MG63 (cell line): ENCODE results near the gene ZDHHC4. TPM values are rescaled to one million over a fixed set of nuclear protein-coding genes. Genes with fewer than 3 reads are reported as not detected.
A peak's percentile ranks its signal among the peaks of the same experiment; 100 is the strongest.
"Not testable (repeated sequence)": the region's sequence is repeated elsewhere in the genome, so short reads cannot be mapped to it uniquely, and the experiment has no call there.

ENCODE experiments used
- DNase-seq: peaks from one replicate; pipeline ENCODE4 v3.0.0-alpha.2; 2020
- H3K27me3 ChIP-seq: fragments of 250-450 bp; sonication (Bioruptor Pico); 2 replicates; pipeline ENCODE4 v1.5.1; 2020; ENCODE audit warnings: mild to moderate bottlenecking, moderate library complexity
- H3K36me3 ChIP-seq: fragments of 250-450 bp; sonication (Bioruptor Pico); 2 replicates; pipeline ENCODE4 v1.5.1; 2020; ENCODE audit warnings: mild to moderate bottlenecking, moderate library complexity
- H3K4me3 ChIP-seq: fragments of 250-450 bp; sonication (Bioruptor Pico); 2 replicates; pipeline ENCODE4 v1.5.1; 2020; ENCODE audit warnings: mild to moderate bottlenecking, moderate library complexity
- H3K9me3 ChIP-seq: fragments of 250-450 bp; sonication (Bioruptor Pico); 2 replicates; pipeline ENCODE4 v1.5.1; 2020; ENCODE audit warnings: mild to moderate bottlenecking, moderate library complexity
- total RNA-seq: library from RNA; depleted of rRNA; stranded (reverse); fragments of >200 nt; shearing (Covaris generic); gene quantifications from 2 replicates; pipeline ENCODE4 v1.2.3, GENCODE V29; 2014; ENCODE audit warnings: low replicate concordance

Gene ZDHHC4
- total RNA-seq, 1 experiment from 2014 or later, result 39.2 TPM

- Histone ChIP-seq H3K36me3 (peaks cover 5% of the 10 kb centered on the region), H3K4me3 (no peak overlapping the region), H3K27me3 (no peaks in the 10 kb centered on the region), H3K9me3 (no peaks in the 10 kb centered on the region)
- DNase-seq, result no peak
Observed at GRCh38 chr7:6616854-6617643, 39.8 kb downstream of the ZDHHC4 start.

DNA sequence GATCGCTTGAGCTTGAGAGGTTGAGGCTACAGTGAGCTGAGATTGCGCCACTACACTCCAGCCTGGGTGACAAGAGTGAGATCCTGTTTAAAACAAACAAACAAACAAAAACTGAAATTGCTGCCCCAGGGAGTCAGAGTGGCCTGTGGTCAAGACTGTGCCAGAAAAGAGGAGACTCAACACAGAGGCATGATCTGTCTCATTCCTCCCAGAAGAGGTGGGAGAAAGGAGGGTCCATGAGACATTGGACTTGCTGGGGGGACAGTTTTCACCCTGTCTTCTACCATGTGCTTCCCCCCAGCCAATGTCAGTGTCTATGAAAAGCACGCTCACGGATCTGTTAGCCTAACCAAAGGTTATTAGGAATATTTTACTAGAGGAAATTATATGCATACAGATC, 41.4 kb downstream of the ZDHHC4 start:
- Histone ChIP-seq H3K36me3 (peaks cover 5% of the 10 kb centered on the region), H3K27me3 (no peaks in the 10 kb centered on the region), H3K4me3 (no peak overlapping the region), H3K9me3 (no peaks in the 10 kb centered on the region)
- DNase-seq, result no peak

DNA sequence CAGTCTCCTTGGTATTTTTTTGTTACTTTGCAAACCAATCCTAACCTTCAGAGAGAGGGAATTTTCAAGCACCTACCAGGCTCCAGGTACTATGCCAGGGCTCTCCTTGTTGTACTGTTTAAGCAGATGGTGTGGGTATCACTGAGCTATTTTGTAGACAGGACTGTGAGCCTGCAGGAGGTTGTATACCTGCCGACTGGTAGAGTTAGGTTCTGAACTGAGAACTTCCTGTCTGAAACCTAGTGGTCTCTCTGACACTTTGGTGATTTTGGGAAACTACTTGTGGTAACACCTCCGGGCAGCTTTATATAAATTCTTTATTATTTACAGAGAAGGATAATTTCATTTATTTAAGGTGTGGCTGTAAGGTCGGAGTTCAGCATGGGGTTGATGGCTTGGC, 42.7 kb downstream of the ZDHHC4 start:
- H3K9me3 ChIP-seq, result no peaks in the 10 kb centered on the region

GRCh38 chr7:6621195-6622133, 44.2 kb downstream of the ZDHHC4 start:
- Histone ChIP-seq H3K36me3 (peaks cover 5% of the 10 kb centered on the region), H3K9me3 (no peaks in the 10 kb centered on the region), H3K4me3 (no peak overlapping the region), H3K27me3 (no peaks in the 10 kb centered on the region)
- DNase-seq, result no peak

More for the DNA sequence above, 42.7 kb downstream of the ZDHHC4 start:
- no peaks in the 10 kb centered on the region for H3K27me3 ChIP-seq
- no peak overlapping the region for H3K4me3 ChIP-seq
- DNase-seq, result no peak
- peaks cover 5% of the 10 kb centered on the region for H3K36me3 ChIP-seq

GRCh38 chr7:6622134-6622710, 45.0 kb downstream of the ZDHHC4 start:
- H3K27me3 ChIP-seq, result no peaks in the 10 kb centered on the region
- H3K4me3 ChIP-seq, result no peak overlapping the region
- peaks cover 5% of the 10 kb centered on the region for H3K36me3 ChIP-seq
- no peaks in the 10 kb centered on the region for H3K9me3 ChIP-seq
- DNase-seq, result no peak

- no peaks in the 10 kb centered on the region; the same call in 1 of the 2 replicates for H3K36me3 ChIP-seq
- H3K4me3 ChIP-seq, result no peak overlapping the region
- H3K27me3 ChIP-seq, result no peaks in the 10 kb centered on the region
- H3K9me3 ChIP-seq, result no peaks in the 10 kb centered on the region
- DNase-seq, result no peak
Observed at GRCh38 chr7:6623589-6624245, 46.5 kb downstream of the ZDHHC4 start.

GRCh38 chr7:6624246-6624611, 47.0 kb downstream of the ZDHHC4 start:
- Histone ChIP-seq H3K9me3 (no peaks in the 10 kb centered on the region), H3K27me3 (no peaks in the 10 kb centered on the region), H3K4me3 (no peak overlapping the region), H3K36me3 (no peaks in the 10 kb centered on the region; the same call in 1 of the 2 replicates)
- no peak for DNase-seq

DNA sequence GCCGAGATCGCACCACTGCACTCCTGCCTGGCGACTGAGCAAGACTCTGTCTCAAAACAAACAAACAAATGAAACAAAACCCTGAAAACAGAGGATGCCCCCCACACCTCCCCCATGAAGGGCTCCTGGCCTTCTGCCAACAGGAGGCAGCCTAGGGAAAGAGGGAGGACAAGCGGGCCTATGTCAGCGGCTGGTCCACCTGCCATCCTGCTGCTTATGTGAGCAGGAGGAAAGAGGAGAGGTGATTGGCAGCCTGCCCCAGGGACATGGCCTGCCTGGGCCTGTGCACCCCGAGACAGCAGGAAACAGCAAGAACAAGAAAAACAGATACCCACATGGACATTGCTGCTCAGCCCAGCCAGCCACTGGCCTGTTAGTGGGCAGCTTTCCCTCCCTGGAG, 50.8 kb downstream of the ZDHHC4 start:
- Histone ChIP-seq H3K27me3 (no peaks in the 10 kb centered on the region), H3K4me3 (no peak overlapping the region), H3K36me3 (no peaks in the 10 kb centered on the region; the same call in 1 of the 2 replicates), H3K9me3 (no peaks in the 10 kb centered on the region)
- DNase-seq, result no peak

- DNase-seq, result no peak
- no peak overlapping the region for H3K4me3 ChIP-seq
- no peaks in the 10 kb centered on the region for H3K36me3 ChIP-seq
- H3K9me3 ChIP-seq, result no peaks in the 10 kb centered on the region
- H3K27me3 ChIP-seq, result no peaks in the 10 kb centered on the region
Observed at GRCh38 chr7:6630007-6630849, 53.0 kb downstream of the ZDHHC4 start.

- DNase-seq, result no peak
- no peaks in the 10 kb centered on the region for H3K36me3 ChIP-seq
- no peaks in the 10 kb centered on the region for H3K9me3 ChIP-seq
- H3K27me3 ChIP-seq, result no peaks in the 10 kb centered on the region
- H3K4me3 ChIP-seq, result no peak overlapping the region
Observed at GRCh38 chr7:6631605-6632004, 54.4 kb downstream of the ZDHHC4 start.

DNA sequence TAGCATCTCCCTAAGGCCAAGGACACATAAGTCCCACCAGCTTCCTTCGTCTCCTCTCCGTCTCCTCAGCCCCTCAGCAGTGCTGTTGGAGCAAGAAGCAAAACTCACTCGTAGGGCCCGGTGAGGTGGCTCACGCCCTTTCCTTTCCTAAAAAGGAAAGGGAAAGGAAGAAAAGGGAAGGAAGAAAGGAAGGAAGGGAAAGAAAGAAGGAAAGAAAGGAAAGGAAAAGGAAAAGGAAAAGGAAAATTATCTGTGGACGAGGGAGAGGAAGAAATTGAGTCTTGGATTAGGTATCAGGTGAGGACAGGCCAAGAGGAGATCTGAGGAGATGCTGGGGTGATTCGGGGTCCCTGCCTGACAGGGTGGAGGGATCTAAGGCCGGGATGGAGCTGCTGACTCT, 56.8 kb downstream of the ZDHHC4 start:
- no peak for DNase-seq
- no peaks in the 10 kb centered on the region for H3K9me3 ChIP-seq

DNA sequence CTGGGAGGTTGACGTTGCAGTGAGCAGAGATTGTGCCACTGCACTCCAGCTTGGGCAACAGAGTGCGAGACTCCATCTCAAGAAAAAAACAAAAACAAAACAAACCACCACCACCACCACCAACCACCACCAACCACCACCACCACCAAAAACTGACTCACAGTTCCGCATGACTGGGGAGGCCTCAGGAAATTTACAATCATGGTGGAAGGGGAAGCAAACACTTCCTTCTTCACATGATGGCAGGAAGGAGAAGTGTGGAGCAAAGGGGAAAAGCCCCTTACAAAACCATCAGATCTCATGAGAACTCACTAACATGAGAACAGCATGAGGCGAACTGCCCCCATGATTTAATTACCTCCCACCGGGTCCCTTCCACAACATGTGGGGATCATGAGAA, 57.7 kb downstream of the ZDHHC4 start:
- not testable (repeated sequence) for DNase-seq

More for the DNA sequence above, 56.8 kb downstream of the ZDHHC4 start:
- Histone ChIP-seq H3K4me3 (no peak overlapping the region), H3K36me3 (peaks cover 4% of the 10 kb centered on the region; the same call in 1 of the 2 replicates), H3K27me3 (no peaks in the 10 kb centered on the region)

GRCh38 chr7:6636741-6637543, 59.7 kb downstream of the ZDHHC4 start, which contains the start of gene ZNF316:
ZNF316 (plus strand) TSS chr7:6637318; CDS start chr7:6642410, 5,092 bp downstream.
- Histone ChIP-seq H3K27me3 (no peaks in the 10 kb centered on the region), H3K4me3 (peak within 1 kb of the TSS; percentile 86), H3K36me3 (peaks cover 31% of the 10 kb centered on the region), H3K9me3 (no peaks in the 10 kb centered on the region)
- peak; percentile 54 for DNase-seq

More for the DNA sequence above, 57.7 kb downstream of the ZDHHC4 start:
- H3K36me3 ChIP-seq, result peaks cover 13% of the 10 kb centered on the region
- H3K9me3 ChIP-seq, H3K4me3 ChIP-seq, H3K27me3 ChIP-seq: not testable (repeated sequence)

DNA sequence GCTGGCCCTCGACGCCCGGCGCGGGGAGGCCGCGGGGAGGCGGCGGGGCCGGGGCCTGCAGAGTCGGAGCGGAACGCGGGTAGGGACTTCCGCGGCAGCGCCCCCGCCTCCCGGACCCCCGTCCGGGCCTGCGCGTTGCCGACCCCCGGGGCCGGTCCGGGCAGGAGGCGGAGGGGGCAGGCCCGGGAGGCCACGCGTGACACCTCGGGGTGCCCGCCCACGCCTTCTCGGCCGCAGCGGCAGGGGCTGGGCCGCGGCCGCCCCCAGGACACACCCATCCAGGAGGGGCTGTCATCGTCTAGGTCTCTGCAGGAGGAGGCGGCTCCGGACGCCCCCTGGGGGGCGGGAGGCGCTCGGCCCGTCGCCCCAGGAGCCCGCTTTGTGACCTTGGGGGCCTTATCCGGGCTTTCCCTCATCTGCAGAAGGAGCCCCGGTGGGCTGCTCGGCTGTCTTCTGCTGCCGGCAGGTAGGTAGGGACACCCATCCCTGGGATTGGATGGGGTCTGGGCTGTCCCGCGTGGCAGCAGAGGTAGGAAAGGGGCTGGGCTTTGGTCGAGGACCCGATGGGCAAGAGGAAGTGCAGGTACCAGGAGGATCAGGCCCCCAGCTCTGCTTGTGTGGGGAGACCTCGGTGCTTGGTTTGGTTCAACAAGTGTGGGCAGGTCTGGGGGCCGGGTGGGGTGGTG, 60.4 kb downstream of the ZDHHC4 start:
- Histone ChIP-seq H3K27me3 (no peaks in the 10 kb centered on the region), H3K36me3 (peaks cover 37% of the 10 kb centered on the region), H3K9me3 (no peaks in the 10 kb centered on the region), H3K4me3 (peak overlapping the region; percentile 64)
- peak; percentile 59 for DNase-seq
